GM18526 (cell line): ENCODE measurements around the gene CNGB1.

Experiments used
- POLR2A ChIP-seq: IDR thresholded peaks from 3 replicates; pipeline ENCODE4 v1.6.1; 2011; ENCODE audit not compliant: insufficient read length; ENCODE audit errors: extremely low read depth

CNGB1 gene

GRCh38 chr16:57949595-57950238, 21.2 kb downstream of the CNGB1 start:
- TF ChIP-seq POLR2A, result no peak

- TF ChIP-seq POLR2A, result no peak
These were observed 21.9 kb downstream of the CNGB1 start for GRCh38 chr16:57949013-57949412.

GRCh38 chr16:57948027-57948426, 22.9 kb downstream of the CNGB1 start:
- no peak for TF ChIP-seq POLR2A

- TF ChIP-seq POLR2A, result no peak
These were observed 23.7 kb downstream of the CNGB1 start for GRCh38 chr16:57947261-57947660.

- TF ChIP-seq POLR2A, result no peak
These were observed 24.6 kb downstream of the CNGB1 start for GRCh38 chr16:57946181-57946801.

GRCh38 chr16:57945740-57946138, 25.2 kb downstream of the CNGB1 start:
- no peak for TF ChIP-seq POLR2A

- TF ChIP-seq POLR2A, result no peak
These were observed 25.8 kb downstream of the CNGB1 start for GRCh38 chr16:57944970-57945739.

GRCh38 chr16:57941016-57941664, 29.8 kb downstream of the CNGB1 start:
- no peak for TF ChIP-seq POLR2A

- TF ChIP-seq POLR2A, result no peak
These were observed 30.5 kb downstream of the CNGB1 start for GRCh38 chr16:57940382-57940966.

GRCh38 chr16:57939872-57940224, 31.1 kb downstream of the CNGB1 start:
- TF ChIP-seq POLR2A, result no peak

GRCh38 chr16:57938936-57939871, 31.7 kb downstream of the CNGB1 start:
- no peak for TF ChIP-seq POLR2A

- TF ChIP-seq POLR2A, result no peak
These were observed 32.4 kb downstream of the CNGB1 start for GRCh38 chr16:57938484-57938883.

- no peak for TF ChIP-seq POLR2A
These were observed 33.1 kb downstream of the CNGB1 start for GRCh38 chr16:57937861-57938260.

GRCh38 chr16:57935904-57936303, 35.0 kb downstream of the CNGB1 start:
- TF ChIP-seq POLR2A, result no peak

- TF ChIP-seq POLR2A, result no peak
These were observed 40.4 kb downstream of the CNGB1 start for GRCh38 chr16:57930533-57930932.

GRCh38 chr16:57929250-57929649, 41.7 kb downstream of the CNGB1 start:
- no peak for TF ChIP-seq POLR2A
